ENCODE data around the gene TSPAN32. TPM values are rescaled to one million over a fixed set of nuclear protein-coding genes. Genes with fewer than 3 reads are reported as not detected.

The TSPAN32 gene
- total RNA-seq, 1 donor from 2014 or later = 0.23 TPM

DNA sequence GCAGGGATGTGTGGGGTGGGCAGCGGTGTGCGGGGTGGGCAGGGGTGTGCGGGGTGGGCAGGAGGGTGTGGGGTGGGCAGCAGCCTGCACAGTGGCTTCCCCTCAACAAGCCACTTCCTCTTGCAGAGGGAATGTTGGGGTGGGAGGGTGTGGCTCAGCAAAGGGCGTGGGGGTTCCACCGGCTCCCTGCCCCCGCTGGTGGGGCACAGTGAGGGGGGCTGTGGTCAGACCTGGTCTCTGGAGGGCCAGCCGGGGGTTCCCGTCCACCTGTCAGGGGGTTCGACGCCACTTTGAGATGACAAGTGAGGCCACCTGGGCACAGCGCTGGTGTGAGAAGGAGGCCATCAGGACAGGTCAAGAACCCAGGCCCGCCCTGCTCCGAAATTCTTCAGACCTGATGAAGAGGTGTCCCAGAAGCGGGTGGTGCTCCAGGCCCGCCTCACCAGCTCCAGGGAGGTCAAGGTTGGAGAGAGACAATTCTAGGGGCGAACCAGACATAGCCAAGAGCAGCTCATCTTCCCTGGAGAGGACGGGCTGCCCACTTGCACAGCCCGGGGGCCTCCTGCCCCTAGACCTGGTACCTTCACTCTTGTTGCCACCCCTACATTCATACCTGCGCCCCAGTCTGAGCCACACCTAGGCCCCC lies 1.4 kb upstream of the TSPAN32 start:
- no peak for TF ChIP-seq CTCF (IDR thresholded peaks at IDR 0.05; ENCODE audit: unreplicated experiment)
- H3K27me3 Mint-ChIP-seq (ENCODE audit: unreplicated experiment) = peaks cover 9% of the 10 kb centered on the region
- H3K27ac Mint-ChIP-seq (ENCODE audit: unreplicated experiment) = no peak overlapping the region
- no peak overlapping the region for H3K4me3 Mint-ChIP-seq (ENCODE audit: unreplicated experiment)
- no peaks in the 10 kb centered on the region for H3K36me3 Mint-ChIP-seq (ENCODE audit: low read depth, unreplicated experiment)
- H3K9me3 Mint-ChIP-seq (ENCODE audit: unreplicated experiment) = no peaks in the 10 kb centered on the region
- DNase-seq (ENCODE audit: low spot score) = no peak
- H3K4me1 Mint-ChIP-seq (ENCODE audit: unreplicated experiment) = no peaks in the 10 kb centered on the region

DNA sequence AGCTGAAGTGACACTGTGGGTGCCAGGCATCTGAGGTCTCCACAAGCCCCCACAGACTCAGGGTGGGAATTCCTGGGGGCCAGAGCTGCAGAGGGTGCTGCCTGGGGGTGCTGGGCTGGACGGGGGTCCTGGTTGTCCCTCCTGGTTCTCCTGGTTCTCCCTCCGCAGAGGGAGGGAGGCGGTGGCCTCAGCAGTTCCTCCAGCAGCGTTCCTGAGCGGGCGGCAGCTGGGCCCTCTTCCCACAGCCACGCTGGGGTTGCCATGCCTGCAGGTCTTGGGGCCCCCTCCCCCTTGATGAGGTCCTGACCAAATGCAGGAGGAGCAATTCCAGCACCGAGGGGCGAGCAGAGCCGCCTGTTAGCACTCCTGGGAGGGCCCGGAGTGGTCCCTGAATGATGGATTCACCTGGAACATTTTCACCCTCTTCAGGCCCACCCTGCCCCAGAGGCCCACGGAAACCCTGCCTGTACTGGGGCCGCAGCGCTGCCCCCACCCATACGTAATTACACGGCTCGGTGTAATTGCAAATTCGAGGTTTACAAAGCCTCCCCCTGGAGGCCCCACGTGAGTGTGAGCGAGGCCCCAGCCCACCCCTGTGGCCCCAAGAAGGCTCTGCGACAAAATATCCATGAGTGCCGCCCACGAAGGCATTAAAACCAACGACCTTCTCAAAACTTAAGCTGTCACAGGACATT lies 730 bp upstream of the TSPAN32 start:
- DNase-seq (ENCODE audit: low spot score) = no peak
- H3K36me3 Mint-ChIP-seq (ENCODE audit: low read depth, unreplicated experiment) = no peaks in the 10 kb centered on the region
- TF ChIP-seq CTCF (IDR thresholded peaks at IDR 0.05; ENCODE audit: unreplicated experiment) = no peak
- peaks cover 9% of the 10 kb centered on the region for H3K27me3 Mint-ChIP-seq (ENCODE audit: unreplicated experiment)
- H3K4me3 Mint-ChIP-seq (ENCODE audit: unreplicated experiment) = no peak overlapping the region
- H3K27ac Mint-ChIP-seq (ENCODE audit: unreplicated experiment) = no peak overlapping the region
- H3K9me3 Mint-ChIP-seq (ENCODE audit: unreplicated experiment) = no peaks in the 10 kb centered on the region
- H3K4me1 Mint-ChIP-seq (ENCODE audit: unreplicated experiment) = peaks cover 4% of the 10 kb centered on the region

- no peak overlapping the region for H3K4me3 Mint-ChIP-seq (ENCODE audit: unreplicated experiment)
- peaks cover 6% of the 10 kb centered on the region for H3K27me3 Mint-ChIP-seq (ENCODE audit: unreplicated experiment)
- H3K27ac Mint-ChIP-seq (ENCODE audit: unreplicated experiment) = no peak overlapping the region
- no peak for TF ChIP-seq CTCF (IDR thresholded peaks at IDR 0.05; ENCODE audit: unreplicated experiment)
- peaks cover 9% of the 10 kb centered on the region for H3K4me1 Mint-ChIP-seq (ENCODE audit: unreplicated experiment)
- H3K9me3 Mint-ChIP-seq (ENCODE audit: unreplicated experiment) = no peaks in the 10 kb centered on the region
- no peak for DNase-seq (ENCODE audit: low spot score)
- H3K36me3 Mint-ChIP-seq (ENCODE audit: low read depth, unreplicated experiment) = no peaks in the 10 kb centered on the region
These were observed 588 bp downstream of the TSPAN32 start for GRCh38 chr11:2302306-2302895.

DNA sequence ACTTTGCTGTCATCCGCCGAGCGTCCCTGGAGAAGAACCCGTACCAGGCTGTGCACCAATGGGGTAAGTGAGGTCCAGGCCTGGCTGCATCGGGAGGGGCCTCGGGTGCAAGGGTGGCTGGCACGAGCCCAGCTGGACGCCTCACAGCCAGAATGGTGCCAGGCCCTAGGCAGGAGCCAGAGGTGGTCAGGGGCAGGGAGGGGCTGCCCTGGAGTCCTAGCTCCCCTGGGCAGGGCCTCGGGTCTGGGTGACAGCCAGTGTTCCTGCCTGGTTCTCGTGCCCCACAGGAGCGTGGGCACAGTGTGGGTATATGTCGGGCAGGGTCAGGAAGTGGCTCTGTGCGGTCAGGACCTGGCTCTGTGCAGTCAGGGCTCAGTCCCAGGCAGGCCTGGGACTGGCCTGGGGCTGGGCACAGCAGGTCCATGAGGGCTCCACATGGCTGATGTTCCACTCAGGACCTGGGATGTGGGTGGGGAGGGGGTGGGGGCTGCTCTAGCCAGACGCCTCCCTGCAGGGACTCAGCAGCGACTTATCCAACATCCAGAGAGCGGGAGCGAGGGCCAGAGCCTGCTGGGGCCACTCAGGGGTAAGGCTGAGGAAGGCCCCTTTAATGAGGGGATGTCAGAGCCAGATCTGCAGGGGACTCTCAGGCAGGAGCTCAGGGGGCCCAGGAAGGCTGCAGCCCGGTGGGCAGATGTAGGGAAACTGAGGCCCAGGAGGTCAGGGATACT lies 1.2 kb downstream of the TSPAN32 start:
- no peak for TF ChIP-seq CTCF (IDR thresholded peaks at IDR 0.05; ENCODE audit: unreplicated experiment)
- Mint-ChIP-seq H3K4me3 (ENCODE audit: unreplicated experiment) (no peak overlapping the region), H3K27me3 (ENCODE audit: unreplicated experiment) (peaks cover 3% of the 10 kb centered on the region), H3K27ac (ENCODE audit: unreplicated experiment) (no peak overlapping the region), H3K36me3 (ENCODE audit: low read depth, unreplicated experiment) (no peaks in the 10 kb centered on the region), H3K4me1 (ENCODE audit: unreplicated experiment) (peaks cover 9% of the 10 kb centered on the region), H3K9me3 (ENCODE audit: unreplicated experiment) (no peaks in the 10 kb centered on the region)
- no peak for DNase-seq (ENCODE audit: low spot score)

Measured in endothelial cell (in vitro differentiated cells).